T-helper 2 cell treated with Interferon-gamma antibody and Interleukin-4, amounts not matched to agents 5 μg/mL and 100 μg/mL, for 36 hours (primary cell): ENCODE results near the gene PIAS1.
"Not testable (repeated sequence)": the region's sequence is repeated elsewhere in the genome, so short reads cannot be mapped to it uniquely, and the experiment has no call there.

Experiments used
- DNase-seq: peaks from one replicate; pipeline ENCODE4 v3.0.0; 2021; ENCODE audit warnings: low spot score
- H3K27ac Mint-ChIP-seq: one replicate; pipeline ENCODE4 v1.8.0; 2021; ENCODE audit warnings: mild to moderate bottlenecking, mixed read lengths
- H3K27me3 Mint-ChIP-seq: one replicate; pipeline ENCODE4 v1.8.0; 2021; ENCODE audit warnings: low read depth, mixed read lengths
- H3K36me3 Mint-ChIP-seq: one replicate; pipeline ENCODE4 v1.8.0; 2021; ENCODE audit warnings: low read depth, mixed read lengths
- H3K4me1 Mint-ChIP-seq: one replicate; pipeline ENCODE4 v1.8.0; 2021; ENCODE audit warnings: low read depth, mixed read lengths
- H3K4me3 Mint-ChIP-seq: one replicate; pipeline ENCODE4 v1.8.0; 2022; ENCODE audit warnings: mild to moderate bottlenecking, moderate library complexity, mixed read lengths
- H3K9me3 Mint-ChIP-seq: one replicate; pipeline ENCODE4 v1.8.0; 2021; ENCODE audit warnings: mixed read lengths

PIAS1 gene

DNA sequence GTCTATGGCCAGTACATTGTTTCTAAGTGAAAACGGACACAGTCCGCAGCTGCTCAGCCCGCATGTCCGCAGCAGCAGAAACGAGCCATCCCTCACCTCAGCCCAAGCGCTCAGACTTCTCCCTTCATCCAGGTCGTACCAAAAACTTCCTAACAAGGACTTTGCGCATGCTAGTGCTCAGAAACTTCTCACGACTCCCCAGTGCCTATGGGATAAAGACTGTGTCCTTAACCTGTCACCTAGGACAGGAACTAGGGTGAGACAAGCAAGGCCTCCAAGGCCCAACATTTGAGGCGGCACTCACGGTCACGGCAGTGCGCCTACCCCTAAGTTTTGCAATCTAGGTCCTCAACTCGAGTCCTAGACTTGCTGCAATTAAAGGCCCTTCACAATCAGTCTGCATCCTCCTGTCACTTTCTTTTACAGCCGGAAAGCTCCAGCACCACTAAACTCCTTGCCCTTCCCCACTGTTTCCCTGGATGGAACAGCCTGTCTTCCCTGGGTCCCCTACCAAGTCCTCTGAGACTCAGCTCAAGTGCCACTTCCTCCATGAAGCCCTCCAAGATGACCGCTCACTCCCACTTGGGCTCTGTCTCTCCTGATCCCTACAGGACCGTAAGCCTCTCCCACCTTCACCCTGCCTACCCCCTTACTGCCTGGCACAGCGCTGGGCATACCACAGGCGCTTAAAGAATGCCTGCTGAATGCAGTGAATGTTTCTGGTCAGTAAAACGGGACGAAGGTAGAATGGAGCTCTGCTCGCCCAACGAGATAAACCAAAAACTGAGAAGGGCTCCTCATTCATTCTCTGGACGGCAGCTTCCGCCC lies 174.2 kb downstream of the PIAS1 start:
- H3K9me3 Mint-ChIP-seq, result no peaks in the 10 kb centered on the region
- H3K36me3 Mint-ChIP-seq, result peaks cover 18% of the 10 kb centered on the region
- peak overlapping the region; percentile 84 for H3K27ac Mint-ChIP-seq
- H3K27me3 Mint-ChIP-seq, result peaks cover 4% of the 10 kb centered on the region
- peaks cover 35% of the 10 kb centered on the region for H3K4me1 Mint-ChIP-seq
- no peak for DNase-seq
- peak overlapping the region; percentile 99 for H3K4me3 Mint-ChIP-seq

DNA sequence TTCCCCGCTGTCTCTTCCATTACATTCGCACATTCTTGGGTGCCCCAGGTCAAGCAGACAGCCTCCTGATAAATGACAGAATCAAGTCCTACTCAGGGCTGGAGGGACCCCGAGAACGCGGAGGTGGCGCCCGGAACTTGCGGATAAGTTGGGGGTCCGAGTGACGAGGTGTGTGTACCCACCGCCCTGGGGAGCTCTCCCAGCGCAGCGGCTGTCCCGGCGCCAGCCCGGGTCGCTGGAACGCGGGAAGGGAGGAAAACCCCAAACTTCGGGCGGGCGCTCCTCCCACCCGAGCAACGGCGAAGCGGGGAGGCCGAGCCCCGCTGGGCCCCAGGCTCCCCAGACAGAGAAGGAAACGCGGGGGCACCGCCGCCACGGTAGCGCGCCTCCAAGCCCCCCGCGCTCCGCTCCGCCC lies 174.9 kb downstream of the PIAS1 start:
- peaks cover 35% of the 10 kb centered on the region for H3K4me1 Mint-ChIP-seq

DNA sequence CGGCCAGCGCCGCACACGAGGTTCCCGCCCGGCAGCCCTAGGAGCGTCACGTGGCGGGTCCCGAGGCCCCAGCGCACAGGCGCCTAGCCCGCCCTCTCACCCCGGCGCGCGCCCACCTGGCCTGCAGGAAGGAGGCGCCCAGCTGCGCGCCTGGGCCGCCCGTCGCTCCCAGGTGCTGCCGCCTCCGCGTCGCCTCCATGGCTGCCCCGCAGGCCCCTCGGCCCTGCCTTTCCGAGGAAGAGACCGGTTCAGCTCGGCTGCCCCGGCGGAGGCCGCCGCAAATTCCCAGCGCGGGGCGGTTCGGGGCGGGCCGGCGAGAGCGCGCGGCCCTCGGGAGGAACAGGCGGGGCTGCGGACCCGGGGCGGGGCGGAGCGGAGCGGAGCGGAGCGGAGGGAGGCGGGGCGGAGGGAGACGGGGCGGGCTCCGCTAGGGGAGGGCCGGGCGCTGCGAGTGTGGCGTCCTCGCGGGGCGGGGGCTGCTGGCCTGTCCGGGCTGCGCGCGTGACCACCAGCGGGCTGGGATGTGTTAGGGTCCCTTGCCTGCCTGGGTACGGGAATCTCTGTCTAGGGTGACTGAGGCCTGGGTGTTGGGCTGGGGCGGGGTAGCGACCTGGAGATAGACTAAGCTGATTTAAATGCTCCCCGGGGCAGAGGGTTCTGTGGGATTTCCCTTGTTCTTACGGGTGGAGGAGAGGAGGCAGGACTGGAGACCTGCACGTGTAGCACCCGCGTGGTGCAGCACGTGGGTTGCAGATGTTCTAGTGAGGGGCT lies 175.5 kb downstream of the PIAS1 start, which contains the start of gene CLN6:
Gene CLN6 (minus strand): TSS at position 343 of the 771 bp plus-strand sequence. CDS start 144 bp downstream, at position 199.
- Mint-ChIP-seq H3K9me3 (no peaks in the 10 kb centered on the region), H3K27ac (peak within 1 kb of the TSS; percentile 89), H3K4me3 (peak within 1 kb of the TSS; percentile 99), H3K36me3 (peaks cover 15% of the 10 kb centered on the region), H3K4me1 (peaks cover 34% of the 10 kb centered on the region), H3K27me3 (peaks cover 4% of the 10 kb centered on the region)
- peak; percentile 81 for DNase-seq

More for the DNA sequence above, 174.9 kb downstream of the PIAS1 start:
- Mint-ChIP-seq H3K4me3 (peak overlapping the region; percentile 99), H3K36me3 (peaks cover 18% of the 10 kb centered on the region), H3K27me3 (peaks cover 4% of the 10 kb centered on the region), H3K9me3 (no peaks in the 10 kb centered on the region), H3K27ac (peak overlapping the region; percentile 84)
- no peak for DNase-seq

DNA sequence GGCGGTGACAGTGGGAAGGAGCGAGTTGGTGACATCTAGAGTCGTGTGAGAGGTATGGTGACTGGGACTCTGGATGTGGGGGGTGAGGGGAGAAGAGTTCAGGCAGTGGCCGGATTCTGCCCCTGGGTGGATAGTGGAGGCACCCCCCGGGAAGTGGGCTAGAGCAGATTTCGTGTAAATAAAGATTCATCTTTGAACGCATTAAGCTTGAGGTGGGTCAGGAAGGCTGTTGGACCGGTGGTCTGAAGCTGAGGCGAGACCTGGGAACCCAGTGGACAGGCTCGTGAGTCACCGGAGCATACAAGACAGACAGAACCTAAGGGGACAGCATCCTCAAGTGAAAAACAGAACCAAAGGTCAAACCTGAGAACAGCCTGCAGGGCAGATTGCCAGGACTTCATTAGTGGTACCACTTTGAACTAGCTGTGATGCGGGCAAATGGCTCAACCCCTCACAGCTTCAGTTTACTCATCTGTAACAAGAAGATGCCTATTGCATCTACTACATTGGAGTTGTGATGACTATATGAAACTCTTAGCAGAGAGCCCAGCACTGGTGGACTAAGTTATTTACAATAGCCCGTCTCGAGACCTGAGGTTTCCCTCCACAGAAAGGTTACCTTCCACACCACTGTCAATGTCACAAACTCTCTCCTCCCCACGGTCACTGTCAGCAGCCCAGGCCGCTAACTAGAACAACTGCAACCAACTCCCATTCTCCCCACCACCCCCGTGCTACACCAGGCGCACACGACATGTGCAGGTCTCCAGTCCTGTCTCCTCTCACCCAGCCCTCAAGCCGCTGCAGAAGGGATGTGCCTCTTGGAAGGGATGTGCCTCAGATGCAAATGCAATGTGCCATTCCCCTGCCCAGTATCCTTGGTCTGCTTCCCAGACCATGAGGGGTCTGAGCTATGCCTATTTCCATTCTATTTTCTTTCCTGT lies 176.3 kb downstream of the PIAS1 start:
- Mint-ChIP-seq H3K4me3 (peak overlapping the region; percentile 95), H3K9me3 (no peaks in the 10 kb centered on the region), H3K4me1 (peaks cover 25% of the 10 kb centered on the region), H3K36me3 (peaks cover 8% of the 10 kb centered on the region), H3K27ac (peak overlapping the region; percentile 89), H3K27me3 (peaks cover 4% of the 10 kb centered on the region)
- DNase-seq, result no peak

DNA sequence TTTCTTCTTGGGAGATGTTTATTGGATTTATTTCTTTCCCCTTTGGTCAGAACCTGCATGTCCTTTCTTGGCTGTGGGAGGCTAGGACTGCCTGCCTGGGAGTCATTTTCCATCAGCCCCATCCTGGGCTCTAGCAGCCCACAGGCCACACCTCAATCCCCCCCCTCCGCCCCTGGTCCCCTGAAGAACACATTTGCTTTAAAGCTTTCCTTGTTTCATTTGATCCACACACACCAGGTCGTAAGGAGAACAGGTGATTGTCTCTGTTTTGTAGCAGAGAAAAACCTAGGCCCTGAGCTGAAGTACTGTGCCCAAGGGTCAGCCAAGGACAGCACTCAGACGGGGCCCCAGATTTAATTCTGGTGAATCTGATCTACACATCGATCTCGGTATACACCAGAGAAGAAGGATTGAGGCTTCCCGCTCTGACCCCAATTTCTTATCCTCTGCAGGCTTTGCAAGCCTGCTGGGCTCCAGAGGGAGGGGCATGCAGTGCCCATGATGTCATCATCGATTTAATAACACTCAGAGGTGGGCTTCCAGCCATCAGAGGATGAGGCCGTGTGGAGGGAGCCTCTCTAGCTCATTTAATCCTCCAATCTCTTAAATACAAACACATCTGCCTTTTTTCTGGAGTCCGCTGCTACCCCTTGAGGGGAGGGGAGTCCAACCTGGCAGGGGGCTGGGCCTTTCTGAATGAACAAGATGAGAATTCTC lies 177.1 kb downstream of the PIAS1 start:
- Mint-ChIP-seq H3K27me3 (peaks cover 6% of the 10 kb centered on the region), H3K9me3 (no peaks in the 10 kb centered on the region), H3K27ac (no peak overlapping the region), H3K4me3 (peak overlapping the region; percentile 19), H3K36me3 (peaks cover 8% of the 10 kb centered on the region), H3K4me1 (peaks cover 25% of the 10 kb centered on the region)
- DNase-seq, result no peak

DNA sequence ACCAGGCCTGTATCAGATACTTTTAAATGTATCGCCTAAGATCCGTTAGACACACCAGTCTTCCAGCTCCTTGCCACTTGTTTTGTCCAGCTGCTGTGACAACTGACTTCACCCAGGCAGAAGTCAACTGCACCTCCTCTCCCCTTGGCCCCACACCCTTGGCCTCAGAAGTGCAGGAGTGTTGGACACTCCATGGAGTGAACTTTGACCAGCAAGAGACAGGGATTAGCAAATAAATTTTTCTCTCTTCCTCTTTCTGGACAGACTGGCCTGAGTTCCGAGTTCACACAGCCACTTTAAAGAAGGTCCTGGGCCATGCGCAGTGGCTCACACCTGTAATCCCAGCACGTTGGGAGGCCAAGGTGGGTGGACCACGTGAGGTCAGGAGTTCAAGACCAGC lies 178.3 kb downstream of the PIAS1 start:
- no peaks in the 10 kb centered on the region for H3K9me3 Mint-ChIP-seq
- no peak overlapping the region for H3K27ac Mint-ChIP-seq
- H3K4me3 Mint-ChIP-seq, result no peak overlapping the region
- no peak for DNase-seq
- peaks cover 8% of the 10 kb centered on the region for H3K36me3 Mint-ChIP-seq
- peaks cover 19% of the 10 kb centered on the region for H3K4me1 Mint-ChIP-seq
- H3K27me3 Mint-ChIP-seq, result peaks cover 6% of the 10 kb centered on the region

DNA sequence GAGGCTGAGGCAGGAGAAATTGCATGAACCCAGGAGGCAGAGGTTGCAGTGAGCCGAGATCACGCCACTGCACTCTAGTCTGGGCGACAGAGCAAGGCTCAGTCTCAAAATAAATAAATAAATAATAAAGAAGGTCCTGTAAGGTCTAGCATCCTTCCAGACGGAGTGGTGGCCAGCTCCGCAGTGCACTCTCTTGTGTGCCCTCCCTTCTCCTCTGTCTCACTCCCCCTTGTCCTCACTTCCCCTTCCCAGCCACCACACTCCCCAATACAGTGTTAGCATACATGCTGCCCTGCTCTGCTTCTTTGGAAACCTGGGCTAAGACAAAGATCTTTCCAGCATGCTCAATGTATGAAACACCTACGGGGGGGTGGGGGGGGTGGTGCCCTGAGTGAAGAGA lies 178.8 kb downstream of the PIAS1 start:
- no peak overlapping the region for H3K4me3 Mint-ChIP-seq
- H3K27ac Mint-ChIP-seq, result no peak overlapping the region
- H3K27me3 Mint-ChIP-seq, result peaks cover 6% of the 10 kb centered on the region
- peaks cover 8% of the 10 kb centered on the region for H3K36me3 Mint-ChIP-seq
- DNase-seq, result no peak
- H3K4me1 Mint-ChIP-seq, result peaks cover 14% of the 10 kb centered on the region
- H3K9me3 Mint-ChIP-seq, result no peaks in the 10 kb centered on the region

DNA sequence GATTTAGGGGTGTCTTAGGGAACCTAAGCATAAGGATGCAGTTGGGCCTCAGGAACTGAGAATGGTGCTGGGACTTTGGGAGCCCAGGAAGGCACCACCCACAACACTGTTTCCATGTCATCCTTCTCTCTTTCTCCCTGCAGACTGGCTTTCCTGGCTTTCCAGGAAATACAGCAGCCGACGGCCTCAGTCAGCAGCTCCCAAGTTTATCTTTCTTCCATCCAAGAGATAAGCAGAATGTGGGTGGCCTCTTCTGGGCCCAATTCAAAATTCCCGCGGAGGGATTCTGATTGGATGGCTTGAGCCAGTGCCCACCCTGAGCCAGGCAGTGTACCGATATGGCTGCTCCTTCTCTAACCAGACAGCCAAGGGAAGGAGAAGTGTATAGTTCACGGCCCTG lies 179.9 kb downstream of the PIAS1 start:
- H3K9me3 Mint-ChIP-seq, result no peaks in the 10 kb centered on the region
- H3K27ac Mint-ChIP-seq, result no peak overlapping the region
- H3K36me3 Mint-ChIP-seq, result no peaks in the 10 kb centered on the region
- peaks cover 6% of the 10 kb centered on the region for H3K4me1 Mint-ChIP-seq
- no peak overlapping the region for H3K4me3 Mint-ChIP-seq
- H3K27me3 Mint-ChIP-seq, result peaks cover 11% of the 10 kb centered on the region
- DNase-seq, result no peak

DNA sequence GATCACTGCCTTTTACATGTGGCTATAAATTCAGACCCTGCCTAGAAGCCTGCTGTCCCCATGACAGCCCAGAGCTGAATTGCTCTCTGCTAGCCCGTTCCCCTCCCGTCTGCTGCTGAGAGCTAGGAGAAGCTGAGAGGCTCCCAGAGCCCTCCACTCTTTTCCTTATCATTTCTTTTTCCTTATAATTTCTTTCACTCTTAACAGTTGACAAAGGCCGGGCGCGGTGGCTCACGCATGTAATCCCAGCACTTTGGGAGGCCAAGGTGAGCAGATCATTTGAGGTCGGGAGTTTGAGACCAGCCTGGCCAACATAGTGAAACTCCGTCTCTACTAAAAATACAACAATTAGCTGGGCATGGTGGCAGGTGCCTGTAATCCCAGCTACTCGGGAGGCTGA lies 180.4 kb downstream of the PIAS1 start:
- not testable (repeated sequence) for H3K27ac Mint-ChIP-seq, H3K4me3 Mint-ChIP-seq, DNase-seq, H3K36me3 Mint-ChIP-seq, H3K9me3 Mint-ChIP-seq, H3K4me1 Mint-ChIP-seq
- peaks cover 11% of the 10 kb centered on the region for H3K27me3 Mint-ChIP-seq

DNA sequence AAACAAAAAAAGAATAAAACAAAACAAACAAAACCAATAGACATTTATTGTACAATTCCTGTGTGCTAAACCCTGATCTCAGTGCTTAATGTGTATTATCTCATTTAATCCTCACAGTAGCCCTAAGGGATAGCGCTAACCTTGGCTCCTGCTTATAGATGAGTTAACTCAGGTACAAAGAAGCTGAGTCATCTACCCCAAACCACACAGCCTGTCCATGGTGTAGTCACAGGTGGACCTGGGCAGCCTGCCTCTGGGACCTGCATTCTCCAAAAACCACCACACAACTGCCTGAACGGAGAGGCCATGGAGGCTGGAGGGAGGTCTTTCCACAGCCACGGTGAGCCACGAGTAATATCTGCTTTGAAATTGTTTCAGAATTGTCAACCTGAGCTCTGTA lies 180.9 kb downstream of the PIAS1 start:
- H3K4me3 Mint-ChIP-seq, result no peak overlapping the region
- H3K27me3 Mint-ChIP-seq, result peaks cover 9% of the 10 kb centered on the region
- peaks cover 3% of the 10 kb centered on the region for H3K4me1 Mint-ChIP-seq
- H3K36me3 Mint-ChIP-seq, result no peaks in the 10 kb centered on the region
- no peak overlapping the region for H3K27ac Mint-ChIP-seq
- no peaks in the 10 kb centered on the region for H3K9me3 Mint-ChIP-seq
- no peak for DNase-seq

DNA sequence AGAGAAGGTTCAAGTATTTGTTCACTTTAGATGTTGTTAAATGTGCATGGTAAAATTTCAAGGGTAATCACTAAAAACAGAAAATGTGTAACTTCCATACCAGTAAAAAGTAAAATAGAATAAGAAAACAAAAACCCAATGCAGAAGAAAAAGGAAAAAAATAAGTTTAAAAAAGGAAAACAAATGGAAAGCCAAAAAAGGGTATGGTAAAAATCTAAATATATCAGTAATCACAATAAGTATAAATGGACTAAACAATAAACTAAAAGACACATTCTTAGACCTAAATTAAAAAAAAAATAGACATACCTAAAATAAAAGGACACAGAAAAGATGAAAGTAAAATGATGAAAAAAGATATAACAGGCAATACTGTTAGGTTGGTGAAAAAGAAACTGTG lies 184.9 kb downstream of the PIAS1 start:
- Mint-ChIP-seq H3K4me1 (no peaks in the 10 kb centered on the region), H3K36me3 (no peaks in the 10 kb centered on the region), H3K27me3 (peaks cover 7% of the 10 kb centered on the region), H3K4me3 (no peak overlapping the region), H3K9me3 (peaks cover under 1% of the 10 kb centered on the region), H3K27ac (no peak overlapping the region)
- DNase-seq, result no peak

DNA sequence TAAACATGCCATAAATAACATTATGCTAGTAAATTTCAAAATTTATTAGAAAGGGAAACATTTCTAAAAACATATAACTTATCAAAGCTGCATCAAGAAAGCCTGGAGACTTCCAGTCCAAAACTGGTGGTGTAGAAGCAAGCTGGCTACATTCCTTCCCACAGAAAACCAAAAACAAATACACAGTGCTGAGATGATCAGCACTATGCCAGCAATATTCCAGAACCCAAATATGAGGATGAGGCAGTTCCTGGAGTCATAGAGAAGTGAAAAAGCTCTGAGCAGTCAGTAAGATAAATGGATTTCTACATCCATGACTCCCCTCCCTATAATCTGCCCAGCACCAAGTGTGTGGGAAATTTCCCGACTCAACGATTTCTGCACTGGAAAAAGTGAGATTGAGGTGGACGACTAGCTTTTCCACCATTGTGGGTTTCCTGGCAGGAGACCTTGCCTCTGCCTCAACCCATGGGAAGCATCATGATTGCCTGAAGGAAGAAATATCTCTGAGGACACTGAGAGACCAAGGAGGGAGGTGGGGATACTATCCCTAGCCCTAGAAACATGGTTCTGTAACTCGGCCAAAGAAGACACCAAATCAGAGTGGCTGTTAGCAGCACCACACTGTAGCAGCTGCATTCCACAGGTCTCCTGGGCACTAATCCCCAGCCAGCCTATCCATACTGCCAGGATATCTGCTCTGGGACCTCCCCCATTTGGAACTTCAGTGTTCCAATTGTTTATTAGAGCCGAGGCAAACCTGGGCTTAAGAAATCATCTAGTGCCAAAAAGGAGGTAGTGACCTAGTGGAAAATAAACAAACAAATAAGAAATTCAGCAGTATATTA lies 187.2 kb downstream of the PIAS1 start:
- Mint-ChIP-seq H3K4me3 (no peak overlapping the region), H3K9me3 (peaks cover 11% of the 10 kb centered on the region), H3K4me1 (no peaks in the 10 kb centered on the region), H3K27ac (no peak overlapping the region), H3K36me3 (no peaks in the 10 kb centered on the region), H3K27me3 (peaks cover 7% of the 10 kb centered on the region)
- no peak for DNase-seq
